B cell (primary cell): ENCODE data around the gene VSIG2. TPM values are rescaled to one million over a fixed set of nuclear protein-coding genes. Genes with fewer than 3 reads are reported as not detected.

Source experiments
- ATAC-seq: fragments of 200-7000 bp; cut with Tn5 transposase; one replicate; pipeline ENCODE4 v1.10.0; 2021; ENCODE audit warnings: low read depth, mild to moderate bottlenecking, moderate number of reproducible peaks, moderate library complexity
- CTCF ChIA-PET: fragments of 350-600 bp; sonication (Branson Sonifier 250); formaldehyde crosslinking; loops from one replicate; lab custom pipeline; 2021; ENCODE audit warnings: antibody characterized with exemption, inconsistent platforms; lab: Charles Lee
- POLR2A ChIA-PET: fragments of 350-600 bp; sonication (Branson Sonifier 250); formaldehyde crosslinking; loops from one replicate; lab custom pipeline; 2021; ENCODE audit warnings: antibody characterized with exemption; lab: Charles Lee
- DNase-seq: peaks from one replicate; pipeline ENCODE4 v3.0.0; 2013
- H2AFZ ChIP-seq: 2 replicates; pipeline ENCODE4 v1.6.1; 2012; ENCODE audit warnings: mild to moderate bottlenecking, low read depth, low read length; ENCODE audit not compliant: insufficient read depth, poor library complexity, severe bottlenecking
- H3K27ac ChIP-seq, 2 donors: 1 replicate in 1 of 2; 2 replicates in 1 of 2; pipeline ENCODE4 v1.5.1; 2012 to 2013; ENCODE audit warnings: low read length in 2 of 2, mild to moderate bottlenecking in 2 of 2, moderate library complexity in 1 of 2
- H3K27me3 ChIP-seq, 4 experiments: fragments of 200-600 bp in 1 of 4; sonication (generic) in 1 of 4; replicated peaks in 1 of 4; 1 replicate in 2 of 4; 2 replicates in 2 of 4; pipeline versions ENCODE4 v1.6.1 to v1.7.0; 2013 to 2016; ENCODE audit warnings: low read length in 3 of 4, mild to moderate bottlenecking in 2 of 4, mixed read lengths in 1 of 4, moderate library complexity in 1 of 4; ENCODE audit not compliant: insufficient read depth in 4 of 4, control insufficient read depth in 3 of 4; ENCODE audit errors: control extremely low read depth in 1 of 4
- H3K36me3 ChIP-seq, 2 experiments: replicated peaks in 1 of 2; 1 replicate in 1 of 2; 2 replicates in 1 of 2; pipeline versions ENCODE4 v1.6.1 to v1.7.1; 2013; ENCODE audit warnings: low read length in 1 of 2; ENCODE audit not compliant: insufficient read depth in 2 of 2, control insufficient read depth in 1 of 2; ENCODE audit errors: control extremely low read depth in 1 of 2, extremely low read depth in 1 of 2
- H3K4me1 ChIP-seq, 2 donors: fragments of 200-600 bp in 1 of 2; sonication (generic) in 1 of 2; 1 replicate in 1 of 2; 2 replicates in 1 of 2; pipeline versions ENCODE4 v1.5.1 to v1.6.1; 2013 to 2017; ENCODE audit warnings: low read length in 2 of 2; ENCODE audit not compliant: control insufficient read depth in 2 of 2, insufficient read depth in 2 of 2
- H3K4me2 ChIP-seq: replicated peaks from 2 replicates; pipeline ENCODE3; 2012; ENCODE audit warnings: mild to moderate bottlenecking, low read depth, low read length; ENCODE audit not compliant: poor library complexity, severe bottlenecking
- H3K4me3 ChIP-seq, 5 experiments: fragments of 200-600 bp in 1 of 5; sonication (generic) in 1 of 5; 1 replicate in 3 of 5; 2 replicates in 2 of 5; pipeline versions ENCODE4 v1.5.1 to v1.7.0; 2011 to 2016; ENCODE audit warnings: low read length in 4 of 5, mild to moderate bottlenecking in 4 of 5, low read depth in 2 of 5, control low read depth in 1 of 5, moderate library complexity in 1 of 5; ENCODE audit not compliant: insufficient read depth in 1 of 5; ENCODE audit errors: control extremely low read depth in 1 of 5, extremely low read depth in 1 of 5
- H3K79me2 ChIP-seq: fragments of 200-600 bp; sonication (generic); one replicate; pipeline ENCODE4 v1.6.0; 2016; ENCODE audit warnings: low read length; ENCODE audit not compliant: control insufficient read depth, insufficient read depth
- H3K9ac ChIP-seq: fragments of 200-600 bp; sonication (generic); 2 replicates; pipeline ENCODE4 v1.6.1; 2017; ENCODE audit warnings: mild to moderate bottlenecking, low read length, moderate library complexity
- H3K9me3 ChIP-seq, 3 donors: one replicate each; pipeline versions ENCODE4 v1.6.1 to v1.7.1; 2013; ENCODE audit warnings: low read length in 2 of 3; ENCODE audit not compliant: control insufficient read depth in 2 of 3, insufficient read depth in 1 of 3; ENCODE audit errors: control extremely low read depth in 1 of 3
- H4K20me1 ChIP-seq: 2 replicates; pipeline ENCODE4 v1.6.0; 2012; ENCODE audit warnings: mild to moderate bottlenecking, low read length; ENCODE audit not compliant: insufficient read depth, control insufficient read depth, poor library complexity, severe bottlenecking
- H3K27ac Mint-ChIP-seq: one replicate; pipeline ENCODE4 v1.8.0; 2021; ENCODE audit warnings: mixed read lengths
- H3K27me3 Mint-ChIP-seq: one replicate; pipeline ENCODE4 v1.8.0; 2021; ENCODE audit warnings: mixed read lengths
- H3K4me1 Mint-ChIP-seq: one replicate; pipeline ENCODE4 v1.8.0; 2021; ENCODE audit warnings: mixed read lengths
- H3K4me3 Mint-ChIP-seq: one replicate; pipeline ENCODE4 v1.8.0; 2021; ENCODE audit warnings: mixed read lengths
- H3K9me3 Mint-ChIP-seq: one replicate; pipeline ENCODE4 v1.8.0; 2022; ENCODE audit warnings: mixed read lengths; ENCODE audit not compliant: insufficient read depth
- CTCF ChIP-seq: fragments of 200-600 bp; IDR thresholded peaks from one replicate; pipeline ENCODE4 v1.8.0; 2022; ENCODE audit warnings: antibody characterized with exemption, mild to moderate bottlenecking
- EZH2 ChIP-seq: IDR thresholded peaks from 2 replicates; pipeline ENCODE4 v1.6.1; 2012; ENCODE audit warnings: borderline replicate concordance, low read depth, mild to moderate bottlenecking, moderate library complexity, low read length; ENCODE audit not compliant: insufficient read depth, poor library complexity, severe bottlenecking
- WGBS: methylation state at CpG from one replicate; pipeline ENCODE4 v1.1.5; 2013; ENCODE audit warnings: missing lambda C conversion rate; ENCODE audit not compliant: insufficient coverage; 5-methylcytosine and 5-hydroxymethylcytosine counted together
- intact Hi-C: fragments of 100-400 bp; cut with micrococcal nuclease; formaldehyde crosslinking; loops from one replicate; pipeline ENCODE4 v1.10.0; 2022
- polyA plus RNA-seq: library from polyadenylated mRNA; depleted of rRNA; stranded (reverse); fragments of >200 nt; gene quantifications from 2 replicates; pipeline ENCODE4 v1.2.3, GENCODE V29; 2012
- total RNA-seq, 2 donors: library from RNA; stranded (reverse); fragments of 120-200 nt in 1 of 2; gene quantifications; 1 replicate in 1 of 2; 2 replicates in 1 of 2; pipeline versions ENCODE4 v1.2.3 to v1.2.4, GENCODE V29; 2013 to 2022

VSIG2 gene
- total and polyA plus RNA-seq, 2 donors (not counting 1 experiment from before 2014, with no cell fraction given): not detected

- TF ChIP-seq EZH2 (no peak), CTCF (peak; percentile 6)
- DNase-seq (no peak), ATAC-seq (peak; percentile 39)
- H3K4me1 ChIP-seq: peaks cover 15 to 17% of the 10 kb centered on the region in 2 donors
- H3K9ac ChIP-seq: peak overlapping the region; percentile 97
- peak overlapping the region; percentile 99 for H2AFZ ChIP-seq
- peak overlapping the region; percentile 96 to 99 for H3K27ac ChIP-seq
- intact Hi-C loops: loop anchor here (1.0 to 5.0 kb wide), 10 partner anchors 36 to 1089 kb away; partner anchors contain the start of genes NRGN, ROBO3, SIAE and SPA17
- Mint-ChIP-seq H3K27ac (peak overlapping the region; percentile 93), H3K9me3 (no peaks in the 10 kb centered on the region), H3K4me1 (peaks cover 22% of the 10 kb centered on the region), H3K4me3 (peak overlapping the region; percentile 94), H3K27me3 (no peaks in the 10 kb centered on the region)
- H4K20me1 ChIP-seq: peaks cover 9% of the 10 kb centered on the region
- peak overlapping the region; percentile 93 for H3K4me2 ChIP-seq
- WGBS: 1% methylated on average over 83 of the region's 83 CpGs
- CTCF ChIA-PET: interaction anchor here (1.0 to 12.5 kb wide), 12 partner anchors 10 to 155 kb away, joined by 3 to 177 read pairs (median 10); partner anchors contain the start of genes ESAM, NRGN, SIAE and SPA17
- POLR2A ChIA-PET: interaction anchor here (0.9 to 1.8 kb wide), 5 partner anchors 39 to 177 kb away, joined by 3 to 8 read pairs (median 4); partner anchors contain the start of genes SIAE, SPA17 and TBRG1
- no peaks in the 10 kb centered on the region for H3K36me3 ChIP-seq
- H3K27me3 ChIP-seq: no peaks in the 10 kb centered on the region
- no peaks in the 10 kb centered on the region for H3K9me3 ChIP-seq
- H3K4me3 ChIP-seq: peak overlapping the region; percentile 34 to 95 (median 91)
- peaks cover 48% of the 10 kb centered on the region for H3K79me2 ChIP-seq
Observed at GRCh38 chr11:124799348-124800225, 47.5 kb upstream of the VSIG2 start.
